ENCODE measurements around the gene ACE2.

Gene ACE2

DNA sequence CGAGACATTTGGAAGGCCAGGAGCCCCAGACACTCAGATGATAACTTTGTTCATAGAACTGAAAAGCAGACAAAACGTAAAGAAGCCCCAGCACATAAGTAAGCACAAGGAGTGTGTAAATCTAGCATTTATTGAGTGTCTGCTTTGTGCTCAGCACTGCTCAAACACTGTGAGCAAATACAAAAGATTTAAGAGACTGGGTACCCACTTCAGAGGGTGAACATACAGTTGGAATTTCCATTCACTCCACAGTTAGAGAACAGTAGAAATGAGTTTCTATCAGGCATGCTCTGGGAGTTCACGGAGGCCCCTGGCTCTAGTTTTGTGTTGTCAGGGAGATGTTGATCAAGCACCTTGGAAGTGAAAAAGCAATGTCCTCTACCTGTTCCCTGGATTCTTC, 39.8 kb downstream of the ACE2 start:
- no peak overlapping the region for H3K4me3 ChIP-seq (ENCODE audit: low read length)
- no peak for TF ChIP-seq ZNF274 (IDR thresholded peaks at IDR 0.05; ENCODE audit: low read depth, low read length)

DNA sequence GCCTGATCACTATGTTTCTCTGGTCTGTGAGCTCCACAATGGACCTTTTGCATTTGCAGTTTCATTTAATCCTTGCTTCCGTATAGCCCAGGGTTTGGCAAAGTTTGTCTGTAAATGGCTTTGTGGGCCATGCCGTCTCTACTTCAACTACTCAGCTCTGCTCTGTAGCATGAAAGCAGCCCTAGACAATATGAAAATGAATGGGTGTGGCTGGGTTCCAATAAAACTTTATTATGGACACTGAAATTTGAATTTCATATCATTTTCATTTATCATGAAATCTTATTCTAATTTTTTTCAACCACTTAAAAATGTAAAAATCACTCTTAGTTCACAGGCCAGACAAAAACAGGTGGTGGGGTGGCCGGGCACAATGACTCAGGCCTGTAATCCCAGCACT, 41.5 kb downstream of the ACE2 start:
- H3K4me3 ChIP-seq (ENCODE audit: low read length) = no peak overlapping the region
- no peak for TF ChIP-seq ZNF274 (IDR thresholded peaks at IDR 0.05; ENCODE audit: low read depth, low read length)

DNA sequence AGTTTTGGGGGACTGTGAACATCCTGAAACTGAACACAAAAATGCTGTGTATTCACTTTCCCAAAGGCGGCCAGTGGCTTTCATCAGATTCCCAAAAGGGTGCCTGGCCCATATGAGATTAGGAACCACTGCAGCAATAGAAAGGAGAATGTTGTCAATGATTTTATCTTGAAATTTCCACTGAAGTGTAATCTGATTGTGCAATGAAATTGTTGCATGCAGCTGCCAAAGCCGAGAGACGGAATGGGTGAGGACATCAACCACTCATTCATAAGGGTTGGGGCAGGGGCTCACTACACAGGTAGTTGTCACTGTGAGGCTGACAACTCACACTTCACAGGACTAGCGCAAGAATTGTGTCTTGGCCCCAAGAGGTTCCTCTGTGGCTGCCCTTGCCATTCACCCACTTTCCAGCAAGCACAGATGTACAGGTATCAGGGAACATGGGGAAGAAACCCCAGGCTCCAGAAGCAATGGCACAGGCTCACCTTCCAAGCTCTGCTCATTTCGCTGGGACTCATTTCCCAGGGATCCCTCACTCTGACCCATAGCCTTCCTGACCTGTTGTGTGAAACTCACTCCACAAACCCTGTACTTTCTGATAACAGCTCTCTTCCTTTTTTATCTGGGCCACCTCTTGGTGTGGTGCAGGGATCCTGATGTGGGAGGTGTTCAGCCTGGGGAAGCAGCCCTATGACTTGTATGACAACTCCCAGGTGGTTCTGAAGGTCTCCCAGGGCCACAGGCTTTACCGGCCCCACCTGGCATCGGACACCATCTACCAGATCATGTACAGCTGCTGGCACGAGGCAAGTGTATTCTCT, 51.4 kb downstream of the ACE2 start:
- no peak for TF ChIP-seq ZNF274 (IDR thresholded peaks at IDR 0.05; ENCODE audit: low read depth, low read length)
- H3K4me3 ChIP-seq (ENCODE audit: low read length) = no peak overlapping the region

DNA sequence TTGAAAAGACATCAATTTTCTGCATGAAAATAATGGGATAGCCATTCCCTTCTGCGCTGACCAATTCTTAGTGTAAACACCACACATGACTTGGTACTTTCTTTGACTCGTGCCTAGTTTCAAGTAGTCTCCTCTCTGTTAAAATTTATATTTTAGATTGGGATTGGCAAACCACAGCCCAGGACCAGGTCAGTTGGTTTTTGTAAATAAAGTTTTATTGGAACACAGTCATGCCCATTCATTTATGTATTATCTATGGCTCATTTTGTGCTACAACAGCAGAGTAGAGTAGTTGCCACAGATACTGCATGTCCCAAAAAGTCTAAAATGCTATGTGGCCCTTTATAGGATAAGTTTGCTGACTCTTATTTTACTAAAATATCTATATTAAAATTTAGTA, 53.4 kb downstream of the ACE2 start:
- H3K4me3 ChIP-seq (ENCODE audit: low read length) = no peak overlapping the region
- no peak for TF ChIP-seq ZNF274 (IDR thresholded peaks at IDR 0.05; ENCODE audit: low read depth, low read length)

DNA sequence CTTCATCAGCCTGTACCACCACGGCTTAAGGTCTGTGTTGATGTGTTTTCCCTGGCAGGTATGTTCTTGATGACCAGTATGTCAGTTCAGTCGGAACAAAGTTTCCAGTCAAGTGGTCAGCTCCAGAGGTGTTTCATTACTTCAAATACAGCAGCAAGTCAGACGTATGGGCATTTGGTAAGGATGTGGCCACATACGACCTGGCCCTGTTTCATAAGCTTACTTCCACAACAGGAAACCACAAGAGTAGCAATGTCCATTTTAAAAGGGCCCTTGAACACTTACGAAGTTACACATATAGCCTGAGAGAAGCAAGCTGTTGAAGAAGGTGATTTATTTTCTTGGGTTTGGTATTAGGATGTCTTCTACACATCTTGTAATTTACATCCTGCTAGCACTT, 54.0 kb downstream of the ACE2 start:
- no peak overlapping the region for H3K4me3 ChIP-seq (ENCODE audit: low read length)
- no peak for TF ChIP-seq ZNF274 (IDR thresholded peaks at IDR 0.05; ENCODE audit: low read depth, low read length)

DNA sequence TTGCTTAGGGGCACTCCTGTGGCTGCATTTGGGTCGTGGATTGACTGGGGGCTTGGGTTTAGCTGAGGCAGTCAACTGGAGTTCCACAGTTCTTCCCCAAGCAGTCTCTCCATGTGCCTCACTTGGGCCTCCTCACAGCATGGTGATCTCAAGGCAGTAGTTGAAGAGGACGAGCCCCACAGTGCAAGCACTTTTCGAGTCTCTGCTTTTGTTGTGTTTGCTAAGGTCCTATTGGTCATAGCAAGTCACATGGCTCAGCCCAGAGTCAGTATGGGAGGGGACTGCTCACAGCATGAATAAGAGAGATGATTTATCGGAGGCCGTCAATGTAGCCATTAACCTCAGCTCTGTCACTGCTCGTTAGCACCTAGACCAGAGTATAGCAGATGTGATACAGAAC, 70.4 kb downstream of the ACE2 start:
- H3K4me3 ChIP-seq (ENCODE audit: low read length) = no peak overlapping the region
- no peak for TF ChIP-seq ZNF274 (IDR thresholded peaks at IDR 0.05; ENCODE audit: low read depth, low read length)

DNA sequence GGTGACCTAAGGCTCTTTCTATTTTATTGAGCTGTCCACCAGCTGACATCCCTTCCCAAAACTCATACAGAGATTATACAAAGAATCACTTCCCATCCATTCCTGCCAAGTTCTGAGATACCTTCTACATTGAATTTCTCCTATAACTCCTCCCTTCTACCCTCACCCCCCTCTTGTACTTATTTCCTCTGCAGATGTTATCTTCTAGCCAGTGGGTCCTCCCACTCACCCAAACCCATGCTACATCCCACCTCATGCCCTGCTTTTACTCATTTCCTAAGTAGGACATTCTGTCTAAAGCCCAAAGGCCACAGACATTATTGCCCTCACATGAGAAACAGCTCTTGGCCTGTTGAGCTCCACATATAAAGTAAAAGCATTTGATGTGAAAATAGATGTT, 71.6 kb downstream of the ACE2 start:
- TF ChIP-seq ZNF274 (IDR thresholded peaks at IDR 0.05; ENCODE audit: low read depth, low read length) = no peak
- no peak overlapping the region for H3K4me3 ChIP-seq (ENCODE audit: low read length)

DNA sequence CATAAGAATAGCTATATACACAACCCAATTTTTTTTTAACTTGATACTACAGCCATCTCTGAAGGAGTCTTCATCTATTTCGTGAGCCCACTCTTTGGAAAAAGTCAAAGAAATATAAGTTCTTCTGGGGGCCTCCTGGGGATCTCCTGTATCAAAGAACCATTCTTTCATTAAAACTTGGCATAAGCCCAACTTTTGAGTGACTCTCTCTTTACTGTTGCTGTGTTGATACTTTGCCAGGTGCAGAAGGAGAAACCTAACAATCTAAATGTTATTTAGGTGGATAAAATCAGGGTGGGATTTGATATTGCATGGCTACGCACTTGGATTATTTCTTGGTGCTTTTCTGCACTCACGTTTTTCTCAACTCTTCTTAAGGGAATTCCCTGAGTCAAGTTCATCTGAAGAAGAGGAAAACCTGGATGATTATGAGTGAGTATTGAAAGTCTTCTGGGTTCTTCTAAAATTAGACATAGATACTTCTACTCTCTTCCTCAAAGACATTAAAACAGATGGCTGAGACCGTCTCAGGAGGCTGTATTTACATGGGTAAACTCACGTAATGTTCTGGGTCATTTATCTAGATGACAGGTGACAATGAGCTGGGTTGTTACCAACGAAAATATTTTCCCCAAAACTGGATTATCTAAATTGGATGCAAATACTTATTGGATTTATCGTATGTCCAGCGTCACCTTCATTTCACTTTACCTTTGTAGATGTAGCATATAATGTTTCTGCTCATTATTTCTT, 74.9 kb downstream of the ACE2 start:
- no peak overlapping the region for H3K4me3 ChIP-seq (ENCODE audit: low read length)
- TF ChIP-seq ZNF274 (IDR thresholded peaks at IDR 0.05; ENCODE audit: low read depth, low read length) = no peak

DNA sequence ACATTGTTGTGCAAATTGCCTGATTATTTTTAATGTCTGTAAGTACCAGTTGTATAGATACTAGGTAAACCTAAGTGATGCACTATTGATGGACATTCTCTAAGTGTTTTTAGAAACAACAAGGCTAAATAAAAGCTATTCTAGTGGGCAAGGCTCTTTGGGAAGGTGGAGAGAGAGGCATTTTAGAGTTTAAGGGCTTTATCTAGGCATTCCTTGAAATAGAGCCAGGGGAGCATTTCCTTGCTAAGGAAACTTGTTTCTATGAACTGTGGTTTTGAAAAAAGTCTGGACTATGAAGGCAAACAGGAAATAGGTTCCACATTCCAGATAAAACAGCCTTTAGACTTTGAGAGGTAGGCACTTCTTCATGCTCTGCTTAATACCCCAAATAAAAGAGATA, 76.3 kb downstream of the ACE2 start:
- H3K4me3 ChIP-seq (ENCODE audit: low read length) = no peak overlapping the region
- TF ChIP-seq ZNF274 (IDR thresholded peaks at IDR 0.05; ENCODE audit: low read depth, low read length) = no peak

DNA sequence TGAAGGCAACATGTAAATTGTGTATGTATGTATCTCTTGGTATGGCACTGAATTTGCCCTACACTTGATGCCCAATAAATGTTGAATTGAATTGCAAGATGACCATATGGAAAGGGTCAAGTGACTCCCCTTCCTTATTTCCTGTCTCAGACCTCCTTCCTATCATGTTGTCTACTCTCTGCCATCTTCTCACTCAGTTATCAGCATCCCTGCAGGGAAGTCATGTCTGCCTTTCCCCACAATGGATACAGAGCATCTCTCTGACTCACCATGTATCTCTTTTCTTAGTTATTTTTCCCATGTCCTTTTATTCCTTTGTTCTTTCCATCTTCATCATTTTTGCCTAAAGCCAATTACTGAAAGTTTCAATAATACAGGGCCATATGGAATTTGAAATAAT, 77.7 kb downstream of the ACE2 start:
- no peak overlapping the region for H3K4me3 ChIP-seq (ENCODE audit: low read length)
- no peak for TF ChIP-seq ZNF274 (IDR thresholded peaks at IDR 0.05; ENCODE audit: low read depth, low read length)

DNA sequence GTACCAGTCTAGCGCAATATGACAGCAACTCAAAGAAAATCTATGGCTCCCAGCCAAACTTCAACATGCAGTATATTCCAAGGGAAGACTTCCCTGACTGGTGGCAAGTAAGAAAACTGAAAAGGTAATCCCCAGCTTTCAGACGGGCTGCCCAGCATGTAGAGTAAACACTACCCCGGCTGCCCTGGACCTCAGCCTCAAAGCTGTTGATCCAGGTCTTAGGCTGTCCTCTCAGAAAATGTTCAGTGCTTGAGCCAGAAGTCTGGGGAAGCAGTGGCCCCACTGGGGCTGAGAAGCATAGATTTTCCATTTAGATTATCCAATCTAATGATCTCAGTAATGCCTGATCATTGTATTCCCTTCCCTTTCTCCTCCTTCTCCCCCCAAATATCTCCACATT, 78.3 kb downstream of the ACE2 start:
- TF ChIP-seq ZNF274 (IDR thresholded peaks at IDR 0.05; ENCODE audit: low read depth, low read length) = no peak
- no peak overlapping the region for H3K4me3 ChIP-seq (ENCODE audit: low read length)

DNA sequence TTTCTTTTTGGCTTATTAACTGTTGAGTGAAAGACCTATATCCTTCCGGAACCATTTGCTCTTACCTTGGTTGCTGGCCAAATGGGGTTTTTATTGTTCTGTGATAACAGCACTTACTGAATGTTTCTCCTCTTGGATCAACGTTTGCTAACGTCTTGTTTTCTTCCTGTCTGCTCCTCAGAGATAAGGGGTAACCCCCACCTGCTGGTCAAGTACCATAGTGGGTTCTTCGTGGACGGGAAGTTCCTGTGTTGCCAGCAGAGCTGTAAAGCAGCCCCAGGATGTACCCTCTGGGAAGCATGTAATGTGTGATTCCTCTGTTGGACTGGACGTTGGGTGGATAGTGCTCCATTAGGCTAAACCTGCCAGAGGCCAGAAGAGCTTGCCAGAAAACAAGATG, 84.8 kb downstream of the ACE2 start:
- no peak for TF ChIP-seq ZNF274 (IDR thresholded peaks at IDR 0.05; ENCODE audit: low read depth, low read length)
- H3K4me3 ChIP-seq (ENCODE audit: low read length) = no peak overlapping the region

DNA sequence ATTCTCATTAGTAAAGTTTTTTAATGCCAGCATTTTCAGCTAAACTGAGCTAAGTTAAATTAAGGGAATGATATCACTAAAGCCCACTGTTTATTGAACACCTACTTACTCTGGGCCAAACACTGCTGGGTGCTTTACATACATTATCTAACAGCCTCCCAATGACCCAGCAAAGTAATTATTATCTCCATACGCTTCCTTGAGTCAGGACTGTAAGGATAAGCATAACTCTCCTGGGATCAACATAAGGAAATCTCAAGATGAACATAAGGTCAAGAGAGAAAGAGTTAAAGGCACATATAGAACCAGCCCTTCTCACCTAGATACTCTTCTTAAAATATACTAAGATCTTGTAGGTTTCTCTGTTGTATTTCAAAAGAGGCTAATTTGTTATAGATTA, 86.5 kb downstream of the ACE2 start:
- H3K4me3 ChIP-seq (ENCODE audit: low read length) = no peak overlapping the region
- TF ChIP-seq ZNF274 (IDR thresholded peaks at IDR 0.05; ENCODE audit: low read depth, low read length) = no peak

DNA sequence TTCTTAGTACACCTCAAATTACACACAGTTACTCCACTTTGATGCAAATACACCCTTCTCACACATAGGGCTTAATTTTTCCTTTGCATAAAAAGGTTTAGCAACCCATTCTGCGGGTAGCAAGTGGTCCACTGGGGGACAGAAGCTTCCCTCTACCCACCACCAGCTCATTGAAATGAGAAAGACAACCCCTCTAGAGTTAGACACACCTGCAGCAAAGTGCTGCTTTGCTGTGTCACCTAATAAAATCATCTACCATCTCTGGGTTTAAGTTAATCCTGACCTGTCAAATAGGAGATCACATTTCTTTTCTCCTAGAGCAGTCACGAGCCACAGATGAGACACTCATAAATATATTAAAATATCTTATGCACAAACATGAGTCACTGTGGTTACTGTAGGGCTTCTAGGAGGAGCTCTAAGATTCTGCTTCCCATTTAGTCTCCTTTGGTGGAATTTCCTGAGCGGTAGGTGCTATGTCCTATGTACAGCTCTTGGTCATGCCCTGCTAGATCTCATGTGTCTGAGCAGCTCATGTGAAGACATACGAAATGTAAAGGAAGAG, 88.3 kb downstream of the ACE2 start:
- H3K4me3 ChIP-seq (ENCODE audit: low read length) = no peak overlapping the region
- no peak for TF ChIP-seq ZNF274 (IDR thresholded peaks at IDR 0.05; ENCODE audit: low read depth, low read length)

DNA sequence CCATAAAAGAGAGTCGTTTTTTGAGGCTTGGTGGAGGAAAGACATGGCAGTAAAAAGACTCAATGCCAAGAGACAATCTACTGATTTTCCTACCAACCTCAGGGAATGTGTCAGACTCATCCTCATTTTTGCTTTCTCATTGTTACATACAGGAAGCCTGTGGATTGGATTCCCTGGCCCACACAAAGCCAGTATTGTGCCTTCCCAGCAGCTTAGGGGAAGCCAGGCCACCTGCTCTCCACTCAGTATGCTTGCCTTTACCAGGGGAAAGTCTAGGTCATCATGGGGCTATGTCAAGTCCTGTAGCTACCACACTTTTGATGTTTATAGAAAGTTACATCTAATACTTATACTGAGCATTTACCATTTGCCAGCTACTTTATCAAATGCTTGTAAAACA, 89.2 kb downstream of the ACE2 start:
- H3K4me3 ChIP-seq (ENCODE audit: low read length) = no peak overlapping the region
- TF ChIP-seq ZNF274 (IDR thresholded peaks at IDR 0.05; ENCODE audit: low read depth, low read length) = no peak

Data from GM08714 (cell line).